Measurements from ENCODE around the gene SFI1. TPM values are rescaled to one million over a fixed set of nuclear protein-coding genes. Genes with fewer than 3 reads are reported as not detected.

Gene SFI1
- total and polyA plus RNA-seq, 4 donors = 3.1 to 16.2 (median 7.4) TPM

GRCh38 chr22:31661851-31662667 is 165.7 kb downstream of the SFI1 start, which contains the start of gene PISD:
TSS of gene PISD (minus strand) at chr22:31662215. CDS start at chr22:31662208, 7 bp downstream.
- TF ChIP-seq MAX (IDR thresholded peaks at IDR 0.05) = peak; percentile 95
- TF ChIP-seq TAF1 (conservative IDR thresholded peaks at IDR 0.05) = peak; percentile 51
- TF ChIP-seq YY1 (IDR thresholded peaks at IDR 0.05) = peak; percentile 99
- no peak for TF ChIP-seq EGR1 (IDR thresholded peaks at IDR 0.05; ENCODE audit: low read depth in 2 of 2)
- TF ChIP-seq RAD21 (IDR thresholded peaks at IDR 0.05) = no peak
- no peak for TF ChIP-seq HNF4G (IDR thresholded peaks at IDR 0.05)
- no peak for TF ChIP-seq CTCF (IDR thresholded peaks at IDR 0.05; ENCODE audit: low read depth, low read length, missing input control)
- peak; percentile 82 for TF ChIP-seq ZBTB33 (IDR thresholded peaks at IDR 0.05)
- TF ChIP-seq NR2F2 (IDR thresholded peaks at IDR 0.05) = peak; percentile 59
- TF ChIP-seq JUND (IDR thresholded peaks at IDR 0.05) = peak; percentile 75 to 88
- TF ChIP-seq REST (IDR thresholded peaks at IDR 0.05) = peak; percentile 41
- peak; percentile 84 to 91 for TF ChIP-seq RXRA (IDR thresholded peaks at IDR 0.05)
- TF ChIP-seq HNF4A (conservative IDR thresholded peaks at IDR 0.05) = peak; percentile 38 to 56
- peak; percentile 94 for TF ChIP-seq SP1 (IDR thresholded peaks at IDR 0.05)
- no peak for TF ChIP-seq FOXA1 (IDR thresholded peaks at IDR 0.05)

More at GRCh38 chr22:31661851-31662667, 165.7 kb downstream of the SFI1 start, which contains the start of gene PISD:
- no peaks in the 10 kb centered on the region for H3K27me3 ChIP-seq (ENCODE audit: control insufficient read depth in 4 of 4, insufficient read depth in 4 of 4, low read length in 3 of 4)
- peak within 1 kb of the TSS; percentile 80 to 84 for H3K9ac ChIP-seq (ENCODE audit: low read depth in 1 of 2, low read length in 2 of 2)
- H3K27ac ChIP-seq (ENCODE audit: low read depth in 1 of 2, low read length in 2 of 2) = peak within 1 kb of the TSS; percentile 79 to 82
- H3K36me3 ChIP-seq (ENCODE audit: control insufficient read depth in 4 of 4, insufficient read depth in 3 of 4, low read depth in 1 of 4, low read length in 3 of 4) = peaks cover 0 to 2% (median 0%) of the 10 kb centered on the region in 4 donors
- peak; percentile 97 for DNase-seq (ENCODE audit: low spot score)
- WGBS = 3% methylated on average over 52 of the region's 52 CpGs
- H3K9me3 ChIP-seq (ENCODE audit: control insufficient read depth in 4 of 4, low read length in 3 of 4) = no peaks in the 10 kb centered on the region
- H3K4me1 ChIP-seq (ENCODE audit: control insufficient read depth in 4 of 4, insufficient read depth in 4 of 4, low read length in 3 of 4) = peaks cover 0 to 14% (median 11%) of the 10 kb centered on the region in 4 donors
- H3K4me3 ChIP-seq (ENCODE audit: low read depth in 1 of 3, low read length in 3 of 3) = peak within 1 kb of the TSS; percentile 75 to 100 (median 96)

All from liver (tissue), 9 donors.